CD8-positive, alpha-beta memory T cell (primary cell): ENCODE data around the gene RASAL2. TPM values are rescaled to one million over a fixed set of nuclear protein-coding genes. Genes with fewer than 3 reads are reported as not detected.

Experiments
- CTCF ChIA-PET: fragments of 350-600 bp; sonication (Branson Sonifier 250); formaldehyde crosslinking; loops from one replicate; lab custom pipeline; 2021; ENCODE audit warnings: antibody characterized with exemption; lab: Charles Lee
- POLR2A ChIA-PET: fragments of 350-600 bp; sonication (Branson Sonifier 250); formaldehyde crosslinking; loops from one replicate; lab custom pipeline; 2021; ENCODE audit warnings: antibody characterized with exemption; lab: Charles Lee
- DNase-seq, 5 donors: peaks; one replicate each; pipeline versions ENCODE4 v3.0.0 to v3.0.0-alpha.2; 2020 to 2022; ENCODE audit warnings: mixed read lengths in 1 of 5
- H3K27ac ChIP-seq: one replicate; pipeline ENCODE4 v1.7.0; 2013; ENCODE audit warnings: low read depth, mild to moderate bottlenecking, low read length, moderate library complexity
- H3K27me3 ChIP-seq: 2 replicates; pipeline ENCODE4 v1.7.0; 2013; ENCODE audit warnings: low read length, mild to moderate bottlenecking; ENCODE audit not compliant: insufficient read depth, poor library complexity, severe bottlenecking
- H3K36me3 ChIP-seq: 2 replicates; pipeline ENCODE4 v1.7.0; 2013; ENCODE audit warnings: mild to moderate bottlenecking, low read length, moderate library complexity; ENCODE audit not compliant: insufficient read depth
- H3K4me1 ChIP-seq: 2 replicates; pipeline ENCODE4 v1.7.0; 2013; ENCODE audit warnings: mild to moderate bottlenecking, low read length, moderate library complexity; ENCODE audit not compliant: insufficient read depth
- H3K4me3 ChIP-seq: 2 replicates; pipeline ENCODE4 v1.7.0; 2013; ENCODE audit warnings: mild to moderate bottlenecking, low read length
- H3K9me3 ChIP-seq: 2 replicates; pipeline ENCODE4 v1.7.0; 2013; ENCODE audit warnings: mild to moderate bottlenecking, low read length
- H3K27ac Mint-ChIP-seq, 8 donors: one replicate each; pipeline ENCODE4 v1.8.0; 2020 to 2021; ENCODE audit warnings: mixed read lengths in 8 of 8, mild to moderate bottlenecking in 6 of 8, inconsistent platforms in 3 of 8, moderate library complexity in 3 of 8
- H3K27me3 Mint-ChIP-seq, 2 donors: one replicate each; pipeline ENCODE4 v1.8.0; 2020 to 2021; ENCODE audit warnings: mixed read lengths in 2 of 2, mild to moderate bottlenecking in 1 of 2, moderate library complexity in 1 of 2
- H3K36me3 Mint-ChIP-seq, 3 donors: one replicate each; pipeline ENCODE4 v1.8.0; 2020 to 2021; ENCODE audit warnings: mixed read lengths in 3 of 3, inconsistent platforms in 1 of 3, mild to moderate bottlenecking in 1 of 3
- H3K4me1 Mint-ChIP-seq, 3 donors: one replicate each; pipeline ENCODE4 v1.8.0; 2020 to 2021; ENCODE audit warnings: mixed read lengths in 3 of 3, inconsistent platforms in 1 of 3, mild to moderate bottlenecking in 1 of 3
- H3K4me3 Mint-ChIP-seq, 7 donors: one replicate each; pipeline ENCODE4 v1.8.0; 2020 to 2021; ENCODE audit warnings: mixed read lengths in 7 of 7, mild to moderate bottlenecking in 6 of 7, moderate library complexity in 4 of 7, inconsistent platforms in 2 of 7
- H3K9me3 Mint-ChIP-seq, 5 donors: one replicate each; pipeline ENCODE4 v1.8.0; 2020 to 2022; ENCODE audit warnings: mixed read lengths in 5 of 5, mild to moderate bottlenecking in 3 of 5, moderate library complexity in 2 of 5, inconsistent platforms in 1 of 5
- polyA plus RNA-seq: library from polyadenylated mRNA; unstranded; fragments of 300-500 nt; fragmentation: Illumina TruSeq; gene quantifications from one replicate; pipeline ENCODE4 v1.2.3, GENCODE V29; 2021
- total RNA-seq, 2 experiments: library from RNA; stranded (reverse); gene quantifications; one replicate each; pipeline ENCODE4 v1.2.3, GENCODE V29; 2021

RASAL2 gene
- total and polyA plus RNA-seq, 3 experiments from 2014 or later, result 0.04 to 0.07 TPM; not detected in 1

- POLR2A ChIA-PET, result no interaction called here
- no peak overlapping the region for H3K4me3 ChIP-seq
- H3K27ac ChIP-seq, result no peak overlapping the region
- H3K36me3 ChIP-seq, result no peaks in the 10 kb centered on the region
- Mint-ChIP-seq H3K4me1 (no peaks in the 10 kb centered on the region), H3K27me3 (peaks cover 0 to 1% of the 10 kb centered on the region in 2 donors), H3K27ac (no peak overlapping the region), H3K36me3 (no peaks in the 10 kb centered on the region), H3K9me3 (no peaks in the 10 kb centered on the region), H3K4me3 (no peak overlapping the region)
- H3K27me3 ChIP-seq, result no peaks in the 10 kb centered on the region
- H3K4me1 ChIP-seq, result no peaks in the 10 kb centered on the region
- H3K9me3 ChIP-seq, result no peaks in the 10 kb centered on the region
- CTCF ChIA-PET, result no interaction called here
- DNase-seq, result no peak
Observed at GRCh38 chr1:178451529-178451928, 357.6 kb downstream of the RASAL2 start.

DNA sequence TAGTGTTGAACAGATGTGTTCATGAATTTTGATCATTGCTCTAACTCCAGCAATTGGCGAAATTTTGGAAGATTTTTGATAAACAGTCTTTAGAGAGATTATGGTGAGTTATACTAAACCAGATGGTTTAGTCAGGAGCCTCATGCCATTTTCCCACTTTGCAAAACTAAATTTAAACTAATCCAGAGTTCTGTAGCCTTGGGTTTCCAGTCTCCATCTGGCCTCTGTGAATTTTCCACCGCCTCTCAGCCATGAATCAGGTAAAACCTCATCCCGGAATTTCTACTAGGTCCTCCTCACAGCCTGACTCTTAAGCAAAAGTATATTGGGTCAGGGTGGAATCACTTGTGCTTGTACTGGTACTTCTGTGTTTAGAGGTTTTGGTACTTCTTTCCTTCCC is 358.1 kb downstream of the RASAL2 start:
- POLR2A ChIA-PET, result no interaction called here
- Mint-ChIP-seq H3K27ac (no peak overlapping the region), H3K27me3 (peaks cover 0 to 3% of the 10 kb centered on the region in 2 donors), H3K9me3 (no peaks in the 10 kb centered on the region), H3K4me1 (no peaks in the 10 kb centered on the region), H3K4me3 (no peak overlapping the region), H3K36me3 (no peaks in the 10 kb centered on the region)
- H3K9me3 ChIP-seq, result no peaks in the 10 kb centered on the region
- CTCF ChIA-PET, result no interaction called here
- DNase-seq, result no peak
- H3K27me3 ChIP-seq, result no peaks in the 10 kb centered on the region
- no peak overlapping the region for H3K4me3 ChIP-seq
- no peak overlapping the region for H3K27ac ChIP-seq
- H3K36me3 ChIP-seq, result no peaks in the 10 kb centered on the region
- no peaks in the 10 kb centered on the region for H3K4me1 ChIP-seq

DNA sequence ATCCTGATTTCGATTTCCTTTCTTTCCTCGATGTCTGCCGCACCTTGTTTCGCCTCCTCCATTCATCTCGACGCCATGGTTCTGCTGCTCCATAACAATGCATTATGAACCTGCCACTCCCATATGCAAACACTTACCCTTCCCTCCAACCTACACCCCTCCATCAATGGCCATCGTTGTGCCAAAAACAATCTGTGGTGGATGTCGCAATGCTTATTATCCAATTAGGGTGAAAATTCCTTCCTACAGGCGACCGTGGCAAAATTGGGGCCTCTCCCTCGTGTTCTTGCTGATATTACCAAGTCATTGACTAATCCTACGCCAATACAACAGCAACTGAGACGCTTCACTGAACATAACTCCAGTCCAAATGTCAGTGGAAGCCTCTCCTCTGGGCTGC is 362.6 kb downstream of the RASAL2 start:
- POLR2A ChIA-PET, result no interaction called here
- H3K4me3 Mint-ChIP-seq, result no peak overlapping the region
- Histone ChIP-seq H3K4me3 (no peak overlapping the region), H3K27ac (no peak overlapping the region), H3K4me1 (no peaks in the 10 kb centered on the region), H3K9me3 (no peaks in the 10 kb centered on the region), H3K27me3 (no peaks in the 10 kb centered on the region), H3K36me3 (no peaks in the 10 kb centered on the region)
- H3K27ac Mint-ChIP-seq, result no peak overlapping the region
- no peak for DNase-seq
- no peaks in the 10 kb centered on the region for H3K9me3 Mint-ChIP-seq
- H3K36me3 Mint-ChIP-seq, result no peaks in the 10 kb centered on the region
- H3K27me3 Mint-ChIP-seq, result peaks cover 0 to 2% of the 10 kb centered on the region in 2 donors
- no peaks in the 10 kb centered on the region for H3K4me1 Mint-ChIP-seq
- CTCF ChIA-PET, result no interaction called here

GRCh38 chr1:178457651-178458050 is 363.7 kb downstream of the RASAL2 start:
- Histone ChIP-seq H3K27me3 (no peaks in the 10 kb centered on the region), H3K27ac (no peak overlapping the region), H3K4me1 (no peaks in the 10 kb centered on the region), H3K9me3 (no peaks in the 10 kb centered on the region), H3K36me3 (no peaks in the 10 kb centered on the region), H3K4me3 (no peak overlapping the region)
- Mint-ChIP-seq H3K9me3 (no peaks in the 10 kb centered on the region), H3K4me1 (no peaks in the 10 kb centered on the region), H3K36me3 (no peaks in the 10 kb centered on the region), H3K4me3 (no peak overlapping the region), H3K27me3 (peaks cover 0 to 2% of the 10 kb centered on the region in 2 donors), H3K27ac (no peak overlapping the region)
- ChIA-PET CTCF (no interaction called here), POLR2A (no interaction called here)
- no peak for DNase-seq

DNA sequence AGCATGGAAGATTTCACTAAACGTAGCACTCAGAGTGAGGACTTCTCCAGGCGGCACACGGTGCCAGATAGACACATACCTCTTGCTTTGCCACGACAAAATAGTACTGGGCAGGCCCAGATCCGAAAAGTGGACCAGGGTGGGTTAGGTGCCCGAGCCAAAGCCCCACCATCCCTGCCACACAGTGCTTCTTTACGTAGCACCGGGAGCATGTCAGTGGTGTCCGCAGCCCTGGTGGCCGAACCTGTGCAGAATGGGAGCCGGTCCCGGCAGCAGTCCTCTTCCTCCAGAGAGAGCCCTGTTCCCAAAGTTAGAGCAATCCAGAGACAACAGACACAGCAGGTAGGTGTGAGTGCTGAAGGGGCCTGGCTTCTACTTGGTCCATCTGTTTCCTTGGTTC is 364.3 kb downstream of the RASAL2 start:
- no peaks in the 10 kb centered on the region for H3K36me3 Mint-ChIP-seq
- H3K4me3 Mint-ChIP-seq, result no peak overlapping the region
- ChIA-PET CTCF (no interaction called here), POLR2A (no interaction called here)
- no peaks in the 10 kb centered on the region for H3K9me3 ChIP-seq
- H3K27ac Mint-ChIP-seq, result peak overlapping the region in 1 of 8 donors; percentile 24
- no peaks in the 10 kb centered on the region for H3K4me1 Mint-ChIP-seq
- DNase-seq, result no peak
- no peak overlapping the region for H3K4me3 ChIP-seq
- peaks cover 0 to 2% of the 10 kb centered on the region in 2 donors for H3K27me3 Mint-ChIP-seq
- no peaks in the 10 kb centered on the region for H3K4me1 ChIP-seq
- H3K27ac ChIP-seq, result no peak overlapping the region
- no peaks in the 10 kb centered on the region for H3K27me3 ChIP-seq
- no peaks in the 10 kb centered on the region for H3K9me3 Mint-ChIP-seq
- H3K36me3 ChIP-seq, result no peaks in the 10 kb centered on the region

DNA sequence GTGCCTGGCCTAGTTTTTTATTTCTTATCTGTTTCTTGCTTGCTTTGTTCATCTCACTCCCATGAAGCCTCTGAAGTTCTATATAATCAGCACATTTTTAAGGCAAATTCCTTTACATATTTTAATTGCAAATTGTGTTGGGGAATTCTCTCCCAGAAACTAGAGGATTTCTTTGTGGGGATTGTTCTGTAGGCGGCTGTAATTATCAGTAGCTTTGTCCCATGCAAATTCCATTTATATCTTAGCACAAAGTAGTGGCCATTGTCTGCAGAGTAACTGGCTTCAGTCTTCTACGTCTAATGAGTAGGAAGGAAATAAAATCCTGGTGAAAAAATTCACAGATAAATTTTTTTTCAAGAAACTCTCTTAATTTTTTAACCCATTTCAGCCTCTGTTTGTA is 367.2 kb downstream of the RASAL2 start:
- DNase-seq, result no peak
- Histone ChIP-seq H3K27me3 (no peaks in the 10 kb centered on the region), H3K36me3 (no peaks in the 10 kb centered on the region), H3K4me1 (no peaks in the 10 kb centered on the region), H3K4me3 (no peak overlapping the region), H3K27ac (no peak overlapping the region), H3K9me3 (no peaks in the 10 kb centered on the region)
- Mint-ChIP-seq H3K27me3 (peaks cover 2 to 4% of the 10 kb centered on the region in 2 donors), H3K4me1 (no peaks in the 10 kb centered on the region), H3K27ac (no peak overlapping the region), H3K36me3 (no peaks in the 10 kb centered on the region), H3K9me3 (no peaks in the 10 kb centered on the region), H3K4me3 (no peak overlapping the region)
- CTCF ChIA-PET, result no interaction called here
- POLR2A ChIA-PET, result no interaction called here

DNA sequence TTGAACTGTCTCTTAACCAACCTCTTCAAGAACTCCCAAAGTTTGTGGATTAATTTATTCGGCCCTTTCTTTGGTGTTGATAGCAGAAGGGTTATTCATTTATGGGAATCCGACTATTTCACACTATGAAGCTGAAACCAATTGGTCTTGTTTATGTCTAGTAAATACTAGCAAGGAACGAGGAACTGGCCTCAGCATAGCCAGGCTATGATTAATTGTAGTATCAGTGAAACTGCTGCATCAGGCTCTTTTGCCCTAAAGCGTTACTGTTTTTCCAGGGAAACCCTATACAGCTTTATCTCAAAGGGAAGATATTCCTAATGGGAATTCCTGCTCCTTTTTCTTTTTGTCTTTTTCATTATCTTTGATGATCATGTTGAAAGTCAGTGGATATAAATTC is 367.8 kb downstream of the RASAL2 start:
- Histone ChIP-seq H3K4me3 (no peak overlapping the region), H3K9me3 (no peaks in the 10 kb centered on the region), H3K4me1 (no peaks in the 10 kb centered on the region), H3K27me3 (no peaks in the 10 kb centered on the region), H3K27ac (no peak overlapping the region), H3K36me3 (no peaks in the 10 kb centered on the region)
- CTCF ChIA-PET, result no interaction called here
- Mint-ChIP-seq H3K27me3 (peaks cover 2 to 4% of the 10 kb centered on the region in 2 donors), H3K36me3 (no peaks in the 10 kb centered on the region), H3K27ac (no peak overlapping the region), H3K4me1 (no peaks in the 10 kb centered on the region), H3K9me3 (no peaks in the 10 kb centered on the region), H3K4me3 (no peak overlapping the region)
- DNase-seq, result no peak
- POLR2A ChIA-PET, result no interaction called here

DNA sequence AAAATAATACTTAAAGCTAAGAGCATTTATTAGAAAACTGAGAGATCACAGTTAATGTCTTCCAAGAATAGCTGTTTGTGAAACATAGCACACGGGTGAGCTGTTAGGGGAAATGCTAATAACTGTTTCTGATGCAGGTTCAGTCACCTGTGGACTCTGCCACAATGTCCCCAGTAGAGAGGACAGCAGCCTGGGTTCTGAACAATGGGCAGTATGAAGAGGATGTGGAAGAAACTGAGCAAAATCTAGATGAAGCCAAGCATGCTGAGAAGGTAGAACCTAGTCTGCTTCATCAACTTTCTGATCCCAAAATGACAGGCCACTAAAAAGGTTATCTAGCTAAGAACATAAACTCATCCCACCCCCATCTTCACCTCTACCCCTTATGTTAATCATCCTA is 370.2 kb downstream of the RASAL2 start:
- H3K27ac Mint-ChIP-seq, result no peak overlapping the region
- H3K9me3 Mint-ChIP-seq, result no peaks in the 10 kb centered on the region
- H3K4me1 ChIP-seq, result no peaks in the 10 kb centered on the region
- CTCF ChIA-PET, result no interaction called here
- no peaks in the 10 kb centered on the region for H3K36me3 ChIP-seq
- H3K9me3 ChIP-seq, result no peaks in the 10 kb centered on the region
- H3K4me3 Mint-ChIP-seq, result no peak overlapping the region
- peaks cover 4% of the 10 kb centered on the region in 2 donors for H3K27me3 Mint-ChIP-seq
- no peaks in the 10 kb centered on the region for H3K4me1 Mint-ChIP-seq
- no peaks in the 10 kb centered on the region for H3K27me3 ChIP-seq
- no peak for DNase-seq
- no peaks in the 10 kb centered on the region for H3K36me3 Mint-ChIP-seq
- H3K4me3 ChIP-seq, result no peak overlapping the region
- H3K27ac ChIP-seq, result no peak overlapping the region
- POLR2A ChIA-PET, result no interaction called here

- H3K4me1 Mint-ChIP-seq, result no peaks in the 10 kb centered on the region
- peaks cover 4% of the 10 kb centered on the region in 2 donors for H3K27me3 Mint-ChIP-seq
- CTCF ChIA-PET, result interaction anchor here (0.7 kb wide), 1 partner anchor 36 kb away, joined by 4 read pairs; no protein-coding TSS in a partner anchor
- no peak overlapping the region for H3K4me3 Mint-ChIP-seq
- POLR2A ChIA-PET, result no interaction called here
- Histone ChIP-seq H3K4me3 (no peak overlapping the region), H3K4me1 (no peaks in the 10 kb centered on the region), H3K27me3 (no peaks in the 10 kb centered on the region), H3K27ac (no peak overlapping the region), H3K9me3 (no peaks in the 10 kb centered on the region), H3K36me3 (no peaks in the 10 kb centered on the region)
- H3K9me3 Mint-ChIP-seq, result no peaks in the 10 kb centered on the region
- H3K36me3 Mint-ChIP-seq, result no peaks in the 10 kb centered on the region
- H3K27ac Mint-ChIP-seq, result no peak overlapping the region
- DNase-seq, result no peak
Observed at GRCh38 chr1:178464566-178464965, 370.7 kb downstream of the RASAL2 start.
